ENCODE data around the gene SLC9C1.

Gene SLC9C1

DNA sequence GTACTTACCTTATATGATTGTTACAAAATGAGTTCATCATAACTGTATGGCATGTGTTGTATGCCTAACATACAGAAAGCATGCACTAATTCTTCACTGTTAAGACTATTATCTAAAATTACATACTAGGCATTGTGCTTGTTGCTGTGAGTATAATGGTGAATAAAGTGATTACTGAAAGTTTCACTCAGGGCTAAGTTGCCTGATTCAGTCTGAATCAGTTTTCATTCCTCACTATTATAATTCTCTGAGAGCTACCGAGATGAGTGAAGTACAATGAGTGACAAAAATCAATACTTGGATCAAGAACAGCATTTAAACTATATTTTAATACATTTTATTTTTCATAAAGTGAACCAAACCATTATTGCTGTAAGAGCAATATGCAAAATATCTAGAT is 153.4 kb downstream of the SLC9C1 start:
- no peak overlapping the region for H3K4me3 ChIP-seq (replicated peaks; ENCODE audit: low read depth, low read length)
- TF ChIP-seq CTCF (IDR thresholded peaks at IDR 0.05; ENCODE audit: low read depth, low read length, missing control alignments), result no peak
- no peak for DNase-seq (ENCODE audit: extremely low read depth, low read depth)

GRCh38 chr3:112138219-112138969 is 155.6 kb downstream of the SLC9C1 start:
- TF ChIP-seq CTCF (IDR thresholded peaks at IDR 0.05; ENCODE audit: low read depth, low read length, missing control alignments), result no peak
- H3K4me3 ChIP-seq (replicated peaks; ENCODE audit: low read depth, low read length), result no peak overlapping the region
- no peak for DNase-seq (ENCODE audit: extremely low read depth, low read depth)

DNA sequence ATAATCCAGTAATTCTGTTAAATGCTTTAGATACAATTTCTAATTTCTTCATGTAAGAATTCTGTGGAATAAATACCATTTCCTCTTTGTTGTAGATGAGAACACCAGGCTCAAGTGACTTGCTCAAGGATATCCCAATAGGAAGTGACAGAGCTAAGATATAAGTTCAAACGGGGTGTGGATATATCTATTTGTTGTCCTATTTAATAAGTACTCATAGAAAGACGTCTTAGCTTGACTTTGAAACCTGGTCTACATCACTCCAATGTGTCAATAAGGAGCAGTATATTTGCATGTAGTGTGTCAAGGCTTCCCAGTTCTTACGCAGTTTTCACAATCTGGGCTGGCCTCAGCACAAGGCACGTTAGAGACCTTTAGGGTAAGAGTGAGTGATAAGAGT is 156.2 kb downstream of the SLC9C1 start:
- TF ChIP-seq CTCF (IDR thresholded peaks at IDR 0.05; ENCODE audit: low read depth, low read length, missing control alignments), result no peak
- H3K4me3 ChIP-seq (replicated peaks; ENCODE audit: low read depth, low read length), result no peak overlapping the region
- no peak for DNase-seq (ENCODE audit: extremely low read depth, low read depth)

DNA sequence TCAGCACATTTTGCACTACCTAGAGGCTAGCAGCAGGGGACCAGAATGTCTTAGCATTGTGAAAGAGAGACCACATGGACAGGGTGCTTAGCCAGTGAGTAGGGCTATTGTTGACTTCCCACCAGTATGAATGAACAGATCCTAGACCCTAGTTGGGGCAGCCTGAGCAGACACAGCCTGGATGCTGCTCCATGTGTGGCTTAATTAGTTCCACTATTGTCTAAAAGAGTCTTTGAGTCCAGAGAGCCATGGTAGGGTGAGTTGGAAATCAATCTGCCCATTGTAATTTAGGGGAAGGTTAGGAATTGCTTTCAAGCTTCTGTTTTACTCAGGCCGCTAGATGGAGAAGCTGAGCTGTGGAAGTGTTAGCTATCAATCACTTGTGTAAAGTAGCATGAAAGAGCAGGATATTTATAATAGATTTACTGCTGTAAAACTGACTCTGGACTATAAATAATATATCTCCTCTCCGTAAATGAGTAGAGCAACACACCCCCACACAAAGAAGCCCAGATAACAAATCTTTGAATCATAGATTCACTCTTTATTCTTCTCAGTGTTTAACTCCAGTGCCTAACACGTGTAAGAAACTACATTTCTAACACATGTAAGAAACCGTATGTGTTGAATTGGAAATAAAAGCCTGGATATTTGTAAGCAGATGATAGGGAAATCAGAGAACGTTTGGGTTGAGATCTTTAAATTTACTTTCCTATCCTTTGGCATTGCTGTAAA is 156.9 kb downstream of the SLC9C1 start:
- no peak for DNase-seq (ENCODE audit: extremely low read depth, low read depth)
- no peak overlapping the region for H3K4me3 ChIP-seq (replicated peaks; ENCODE audit: low read depth, low read length)
- TF ChIP-seq CTCF (IDR thresholded peaks at IDR 0.05; ENCODE audit: low read depth, low read length, missing control alignments), result peak; percentile 53

DNA sequence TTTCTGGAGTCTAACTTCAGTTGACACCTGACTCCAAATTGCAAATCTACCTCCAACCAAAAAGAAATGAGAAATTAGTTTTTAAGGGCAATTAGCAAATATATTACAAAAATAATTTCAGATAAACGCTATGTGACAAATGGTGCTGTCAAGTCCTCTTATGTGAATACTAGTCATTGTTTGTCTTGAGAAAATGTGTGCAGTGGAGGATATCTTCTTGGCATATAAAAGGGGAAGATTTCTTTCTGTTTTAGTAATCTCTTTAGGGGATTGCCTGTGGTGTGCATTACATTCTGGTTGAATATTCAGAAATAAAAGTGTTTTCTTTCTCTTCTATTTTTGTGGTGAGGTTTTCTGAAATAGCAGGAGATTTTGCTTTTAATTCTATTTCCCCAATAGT is 158.0 kb downstream of the SLC9C1 start:
- H3K4me3 ChIP-seq (replicated peaks; ENCODE audit: low read depth, low read length), result no peak overlapping the region
- DNase-seq (ENCODE audit: extremely low read depth, low read depth), result no peak
- TF ChIP-seq CTCF (IDR thresholded peaks at IDR 0.05; ENCODE audit: low read depth, low read length, missing control alignments), result no peak

GRCh38 chr3:112134335-112135124 is 159.5 kb downstream of the SLC9C1 start:
- no peak for DNase-seq (ENCODE audit: extremely low read depth, low read depth)
- H3K4me3 ChIP-seq (replicated peaks; ENCODE audit: low read depth, low read length), result no peak overlapping the region
- no peak for TF ChIP-seq CTCF (IDR thresholded peaks at IDR 0.05; ENCODE audit: low read depth, low read length, missing control alignments)

Data from HFF-Myc (cell line).